GM19463 (cell line): ENCODE measurements around the gene SRGAP3.
A peak's percentile ranks its signal among the peaks of the same experiment; 100 is the strongest.

Source experiments
- ATAC-seq: cut with Tn5 transposase; IDR thresholded peaks from one replicate; pipeline ENCODE4 v1.9.1; 2021; ENCODE audit warnings: mild to moderate bottlenecking, moderate library complexity; ENCODE audit not compliant: unreplicated experiment

Gene SRGAP3

GRCh38 chr3:8976540-8977182, 272.8 kb downstream of the SRGAP3 start:
- no peak for ATAC-seq

- no peak for ATAC-seq
Observed at GRCh38 chr3:8975081-8976020, 274.1 kb downstream of the SRGAP3 start.

DNA sequence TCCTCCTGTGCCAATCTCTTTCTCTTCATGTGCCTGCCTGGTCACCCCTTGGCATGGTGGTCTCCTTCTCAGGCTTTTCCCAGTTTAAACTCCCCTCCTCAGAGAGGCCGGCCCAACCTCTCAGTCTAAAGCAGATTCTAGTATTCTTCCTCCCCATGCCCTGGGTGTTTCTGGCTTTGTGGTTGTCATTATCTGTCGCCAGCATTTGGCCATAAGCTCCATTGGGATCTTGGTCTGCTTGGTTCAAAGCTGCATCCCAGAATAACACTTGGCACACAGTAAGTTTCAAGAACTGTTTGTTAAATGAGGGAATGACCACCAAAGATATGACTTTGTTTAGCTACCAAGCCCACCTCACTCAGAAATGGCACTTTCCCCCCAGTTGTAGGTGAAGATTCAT, 275.0 kb downstream of the SRGAP3 start:
- ATAC-seq, result no peak

GRCh38 chr3:8972639-8973038, 276.8 kb downstream of the SRGAP3 start:
- ATAC-seq, result no peak

DNA sequence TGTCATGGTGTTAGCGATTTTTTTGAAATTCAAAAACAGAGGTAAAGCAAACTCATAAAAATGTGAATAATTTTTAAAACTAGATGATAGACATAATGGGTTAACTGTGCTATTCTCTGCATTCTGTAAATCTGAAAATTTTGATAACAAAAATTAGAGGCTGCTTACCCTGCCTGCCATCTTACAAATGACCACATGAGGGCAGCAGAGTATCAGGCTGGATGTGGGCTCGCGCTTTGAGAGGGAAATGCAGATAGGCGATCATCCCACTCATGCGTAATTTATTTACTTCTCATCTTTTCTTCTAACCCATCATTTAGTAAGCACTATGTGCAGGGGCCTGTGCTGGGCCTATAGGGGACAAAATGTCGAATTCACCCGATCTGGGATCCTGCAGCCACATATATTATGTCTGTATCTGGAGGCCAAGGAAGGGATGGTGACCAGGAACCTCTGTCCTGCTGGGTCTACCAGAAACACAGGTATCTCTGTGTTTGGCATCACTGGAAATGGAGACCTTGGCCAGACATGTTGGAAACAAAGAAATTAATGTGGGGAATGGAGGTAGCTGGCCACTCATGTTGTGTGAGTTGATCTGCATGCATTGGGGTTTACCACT, 278.4 kb downstream of the SRGAP3 start:
- ATAC-seq, result no peak

- no peak for ATAC-seq
Observed at GRCh38 chr3:8969241-8969640, 280.2 kb downstream of the SRGAP3 start.

- ATAC-seq, result no peak
Observed at GRCh38 chr3:8968375-8968882, 281.0 kb downstream of the SRGAP3 start.

DNA sequence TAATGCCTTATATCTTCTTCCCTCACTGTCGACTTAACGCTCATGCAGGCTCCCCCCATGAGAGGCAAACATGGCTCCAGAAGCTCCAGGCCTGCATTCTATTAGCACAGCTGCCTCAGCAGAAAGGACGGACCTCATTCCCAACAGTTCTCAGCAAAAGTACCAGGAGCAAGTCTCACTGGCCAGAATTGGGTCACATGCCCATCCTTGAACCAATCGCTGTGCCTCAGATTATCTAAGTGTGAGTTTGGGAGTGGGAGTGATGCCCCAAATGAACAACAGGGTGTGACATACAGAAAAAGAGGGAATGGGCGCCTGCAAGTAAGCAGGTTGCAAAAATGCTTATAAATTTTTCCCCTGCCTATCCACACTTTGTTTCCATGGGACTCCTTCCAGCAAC, 281.9 kb downstream of the SRGAP3 start:
- no peak for ATAC-seq

GRCh38 chr3:8966820-8967348, 282.6 kb downstream of the SRGAP3 start:
- no peak for ATAC-seq

DNA sequence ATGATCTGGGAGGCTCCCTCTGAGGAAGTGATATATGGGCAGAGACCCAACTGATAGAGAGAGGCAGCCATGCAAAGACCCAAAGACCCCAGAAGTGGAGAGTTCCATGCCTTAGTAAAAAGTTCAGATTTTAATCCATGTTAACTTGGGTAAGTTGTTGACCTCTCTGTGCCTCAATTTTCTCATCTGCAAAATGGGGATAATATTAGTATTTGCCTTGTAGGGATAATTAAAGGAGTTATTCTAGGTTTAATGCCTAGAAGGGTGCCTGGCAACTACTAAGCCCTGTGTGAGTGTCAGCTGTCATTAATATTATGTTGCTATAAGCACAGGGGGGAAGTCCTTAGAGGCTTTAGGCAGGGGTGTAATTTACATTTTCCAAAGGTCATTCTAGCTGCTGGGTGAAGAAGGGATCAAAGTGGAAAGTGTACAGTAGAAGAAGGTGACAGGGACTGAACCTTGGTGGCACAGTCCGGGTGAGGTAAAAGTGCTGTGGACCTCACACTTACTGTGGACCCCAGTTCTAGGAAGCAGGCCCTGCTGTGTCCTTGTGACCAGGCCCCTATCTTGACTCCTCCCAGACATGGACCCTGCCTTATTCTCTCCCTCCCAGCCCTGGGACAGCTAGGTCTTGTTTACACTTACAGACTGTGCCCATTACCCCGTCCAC, 283.2 kb downstream of the SRGAP3 start:
- no peak for ATAC-seq

GRCh38 chr3:8964436-8965370, 284.7 kb downstream of the SRGAP3 start:
- ATAC-seq, result no peak

DNA sequence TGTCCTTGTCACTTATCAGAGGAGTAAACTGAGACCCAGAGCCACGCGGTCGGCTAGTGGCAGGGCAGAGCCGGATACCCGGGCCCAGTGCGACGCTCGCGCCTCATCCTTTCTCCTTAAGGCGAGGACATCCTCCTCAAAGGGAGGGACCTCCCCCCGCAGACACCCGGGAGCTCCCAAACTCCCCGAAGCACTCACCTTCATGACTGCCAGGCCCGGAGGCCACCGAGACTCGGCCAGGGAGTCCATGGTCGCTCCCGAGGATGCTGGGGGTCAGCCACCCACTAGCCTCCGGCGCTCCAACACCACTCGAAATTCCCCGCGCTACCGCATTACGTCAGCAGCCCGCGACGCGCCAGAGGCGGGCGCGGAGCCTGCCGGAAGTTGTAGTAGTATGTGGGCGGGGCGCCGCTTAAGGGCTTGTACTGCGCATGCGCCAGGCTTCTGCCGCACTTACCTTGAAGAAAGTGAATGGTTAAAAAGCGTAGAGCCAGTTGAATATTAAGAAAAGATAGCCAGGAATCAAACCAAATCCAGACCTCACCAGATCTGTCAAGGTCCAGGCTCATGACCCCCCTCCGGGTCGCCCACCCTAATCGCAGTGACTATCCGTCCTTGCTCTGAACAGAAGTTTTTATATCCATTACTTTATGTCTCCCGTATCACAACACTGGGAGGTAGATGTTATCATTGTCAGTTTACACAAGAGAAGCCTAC, 286.2 kb downstream of the SRGAP3 start, which contains the start of gene RAD18:
Gene RAD18 (minus strand): TSS at position 336 of the 717 bp plus-strand sequence. CDS start 87 bp downstream, at position 249.
- ATAC-seq, result peak; percentile 95

DNA sequence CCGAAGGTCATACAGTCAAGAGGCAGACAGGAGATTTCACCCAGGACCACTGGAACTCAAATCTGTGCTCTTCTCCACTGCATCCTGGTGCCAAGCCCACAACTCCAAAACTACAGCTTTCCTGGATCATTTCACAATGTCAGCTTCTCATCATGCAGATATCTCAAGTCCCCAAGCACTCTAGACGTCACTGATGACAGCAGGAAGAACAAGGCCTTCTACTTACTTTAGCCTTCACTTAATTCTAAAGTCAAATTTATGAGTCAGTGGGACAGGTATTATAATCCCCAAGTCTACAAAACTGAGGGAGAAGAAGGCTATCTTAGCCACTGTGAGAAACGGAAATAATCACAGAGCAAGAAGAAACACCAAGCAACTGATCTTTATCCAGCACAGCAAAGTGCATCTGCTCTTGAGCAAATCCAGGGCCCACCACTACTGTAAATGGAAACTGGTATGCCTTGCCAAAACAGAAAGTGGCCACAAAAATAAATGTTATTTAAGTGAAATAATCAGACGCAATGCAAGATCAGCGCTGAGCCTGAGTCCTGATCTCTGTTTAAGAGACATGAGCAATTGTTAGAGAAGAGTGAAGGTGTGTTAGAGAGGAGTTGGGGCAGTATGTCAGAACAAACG, 287.1 kb downstream of the SRGAP3 start:
- no peak for ATAC-seq

DNA sequence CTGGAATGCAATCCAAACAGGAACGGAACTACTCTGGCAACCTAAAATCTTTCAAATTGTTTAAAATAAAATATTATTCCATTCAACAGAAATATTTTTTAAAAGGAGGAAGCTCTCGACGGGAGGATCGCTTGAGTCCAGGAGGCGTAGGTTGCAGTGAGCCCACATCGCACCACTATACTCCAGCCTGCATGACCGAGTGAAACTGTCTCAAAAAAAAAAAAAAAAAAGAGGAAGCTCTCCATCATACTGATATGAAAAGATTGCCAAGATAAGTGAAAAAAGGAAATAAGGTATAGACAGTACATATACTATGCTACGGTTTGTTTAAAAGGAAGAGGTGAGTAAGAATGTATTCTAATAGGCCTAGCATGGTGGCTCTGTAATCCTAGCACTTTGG, 289.8 kb downstream of the SRGAP3 start:
- ATAC-seq, result no peak

DNA sequence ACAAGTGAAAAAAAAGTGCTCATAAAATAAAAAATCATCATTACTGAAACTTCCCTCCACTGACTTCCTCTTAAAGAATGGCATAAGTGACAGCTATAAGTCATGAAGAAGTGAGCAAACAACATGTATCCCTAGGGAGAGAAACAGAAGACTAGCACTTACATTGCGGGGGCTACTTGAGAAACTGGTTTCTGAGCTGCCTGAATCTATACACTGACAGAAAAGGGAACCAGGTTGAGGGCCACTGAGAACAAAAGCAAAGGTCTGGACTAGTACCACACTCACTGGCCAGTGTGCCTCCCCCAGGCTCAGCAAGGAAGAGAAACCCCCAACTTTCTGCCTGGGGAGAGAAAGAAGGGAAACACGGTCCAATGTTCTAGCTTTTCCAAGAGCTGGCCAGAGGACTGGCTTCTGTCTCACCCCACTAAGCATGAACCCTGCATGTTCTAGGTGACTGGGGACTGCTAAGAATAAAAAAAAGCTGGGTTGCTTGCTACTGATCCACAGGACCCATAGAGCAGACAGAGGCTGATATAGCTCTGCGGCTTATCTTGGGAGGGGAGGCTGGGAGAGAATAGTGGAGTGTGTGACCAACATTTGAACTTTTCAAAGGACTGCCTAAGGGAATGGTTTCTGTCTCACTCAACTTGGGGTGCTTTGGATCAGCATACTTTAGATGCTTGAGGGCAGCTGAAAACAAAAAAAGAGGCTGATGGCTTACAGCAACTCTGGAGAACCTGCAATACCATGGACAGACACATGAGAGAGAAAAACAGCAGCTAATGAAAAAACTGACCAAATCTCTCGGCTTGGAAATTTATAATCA, 294.3 kb downstream of the SRGAP3 start:
- peak; percentile 92 for ATAC-seq

- no peak for ATAC-seq
Observed at GRCh38 chr3:8953313-8953712, 296.1 kb downstream of the SRGAP3 start.

DNA sequence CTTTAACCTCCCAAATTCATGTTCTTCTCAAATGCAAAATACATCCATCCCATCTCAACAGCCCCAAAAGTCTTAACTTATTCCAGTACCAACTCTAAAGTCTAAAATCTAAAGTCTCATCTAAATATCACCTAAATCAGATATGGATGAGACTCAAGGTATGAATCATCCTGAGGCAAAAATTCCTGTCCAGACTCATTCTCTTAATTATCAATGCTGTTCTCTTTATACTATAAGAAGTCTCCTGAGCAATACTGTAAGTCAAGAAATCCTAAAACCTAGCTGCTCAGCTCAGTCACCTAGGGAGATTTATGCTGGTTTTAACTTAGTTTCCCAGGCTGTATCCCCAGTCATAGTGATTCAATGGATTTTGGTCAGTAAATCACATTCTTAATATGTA, 297.3 kb downstream of the SRGAP3 start:
- no peak for ATAC-seq
